SK-N-SH (cell line): ENCODE results near the gene SLC36A4. TPM values are rescaled to one million over a fixed set of nuclear protein-coding genes. Genes with fewer than 3 reads are reported as not detected.

Source experiments
- CTCF ChIA-PET: fragments of 300-600, 350-600 bp; formaldehyde crosslinking; extraction: SDS; loops from one replicate; lab custom pipeline; 2021; lab: Yijun Ruan, JAX
- POLR2A ChIA-PET: fragments of 350-600 bp; sonication (Branson Sonifier 250); formaldehyde crosslinking; extraction: SDS; loops from one replicate; lab custom pipeline; 2020; ENCODE audit warnings: antibody characterized with exemption, inconsistent platforms; lab: Yijun Ruan, JAX
- DNase-seq: peaks from one replicate; pipeline ENCODE4 v3.0.0; 2012
- H2AFZ ChIP-seq: fragments of 200-600 bp; sonication (generic); 2 replicates; pipeline ENCODE4 v1.8.1; 2016; ENCODE audit warnings: antibody characterized with exemption, mild to moderate bottlenecking, low read depth
- H3F3A ChIP-seq: fragments of 200-600 bp; sonication (generic); replicated peaks from 2 replicates; pipeline ENCODE3; 2016; ENCODE audit warnings: antibody characterized with exemption, mild to moderate bottlenecking; ENCODE audit not compliant: insufficient read depth
- H3K27ac ChIP-seq, 2 experiments: fragments of 200-500 bp in 1 of 2; fragments of 200-600 bp in 1 of 2; sonication (Bioruptor generic) in 1 of 2; sonication (generic), shearing (Covaris generic) in 1 of 2; 2 replicates each; pipeline versions ENCODE4 v1.5.1 to v1.6.1; 2014 to 2016; ENCODE audit warnings: low read depth in 2 of 2, inconsistent platforms in 1 of 2, low read length in 1 of 2, mild to moderate bottlenecking in 1 of 2, mixed read lengths in 1 of 2
- H3K27me3 ChIP-seq: fragments of 200-600 bp; sonication (generic), shearing (Covaris generic); 2 replicates; pipeline ENCODE4 v1.6.1; 2016; ENCODE audit warnings: mixed run types; ENCODE audit not compliant: insufficient read depth
- H3K36me3 ChIP-seq, 2 experiments: fragments of 200-500 bp in 1 of 2; fragments of 200-600 bp in 1 of 2; sonication (Bioruptor generic) in 1 of 2; sonication (generic) in 1 of 2; replicated peaks in 1 of 2; 2 replicates each; pipeline versions ENCODE3 to v1.5.1; 2014 to 2016; ENCODE audit warnings: low read length in 1 of 2, mild to moderate bottlenecking in 1 of 2; ENCODE audit not compliant: insufficient read depth in 2 of 2, control insufficient read depth in 1 of 2
- H3K4me1 ChIP-seq, 2 experiments: fragments of 200-500 bp in 1 of 2; fragments of 200-600 bp in 1 of 2; sonication (Bioruptor generic) in 1 of 2; sonication (generic), shearing (Covaris generic) in 1 of 2; 2 replicates each; pipeline versions ENCODE4 v1.5.1 to v1.6.1; 2014 to 2016; ENCODE audit warnings: low read depth in 1 of 2, low read length in 1 of 2, mixed run types in 1 of 2; ENCODE audit not compliant: insufficient read depth in 2 of 2, control insufficient read depth in 1 of 2
- H3K4me2 ChIP-seq: fragments of 200-600 bp; sonication (generic), shearing (Covaris generic); 2 replicates; pipeline ENCODE4 v1.6.1; 2017; ENCODE audit warnings: mixed run types
- H3K4me3 ChIP-seq, 2 experiments: fragments of 200-500 bp in 1 of 2; fragments of 200-600 bp in 1 of 2; sonication (Bioruptor generic) in 1 of 2; sonication (generic), shearing (Covaris generic) in 1 of 2; 2 replicates each; pipeline versions ENCODE4 v1.5.1 to v1.8.1; 2014 to 2016; ENCODE audit warnings: low read depth in 2 of 2, inconsistent platforms in 1 of 2, low read length in 1 of 2, mild to moderate bottlenecking in 1 of 2, mixed read lengths in 1 of 2, moderate library complexity in 1 of 2
- H3K79me2 ChIP-seq: fragments of 200-600 bp; sonication (generic); 2 replicates; pipeline ENCODE4 v1.8.1; 2017; ENCODE audit warnings: mild to moderate bottlenecking; ENCODE audit not compliant: insufficient read depth
- H3K9ac ChIP-seq: fragments of 200-600 bp; sonication (generic); 2 replicates; pipeline ENCODE4 v1.6.1; 2017; ENCODE audit warnings: mixed run types
- H3K9me2 ChIP-seq: fragments of 200-600 bp; sonication (generic); 2 replicates; pipeline ENCODE4 v1.6.1; 2017; ENCODE audit warnings: mixed run types
- H3K9me3 ChIP-seq: fragments of 200-600 bp; sonication (generic); 2 replicates; pipeline ENCODE4 v1.6.1; 2017; ENCODE audit warnings: mixed run types, mild to moderate bottlenecking, moderate library complexity
- H4K20me1 ChIP-seq: fragments of 200-600 bp; sonication (generic); 2 replicates; pipeline ENCODE4 v1.6.1; 2017; ENCODE audit warnings: mild to moderate bottlenecking, mixed run types; ENCODE audit not compliant: insufficient read depth
- CHD2 ChIP-seq: fragments of 150-350 bp; IDR thresholded peaks from 2 replicates; pipeline ENCODE4 v1.6.1; 2018; ENCODE audit warnings: low read length; ENCODE audit not compliant: partially characterized antibody
- CTCF ChIP-seq: fragments of 200-600 bp; sonication (generic); IDR thresholded peaks from 2 replicates; pipeline ENCODE4 v1.6.1; 2017; ENCODE audit warnings: antibody characterized with exemption, mild to moderate bottlenecking, moderate library complexity
- ELF1 ChIP-seq: IDR thresholded peaks from 2 replicates; pipeline ENCODE4 v1.4.0; 2012
- EZH2phosphoT487 ChIP-seq: fragments of 200-600 bp; sonication (generic); IDR thresholded peaks from 2 replicates; pipeline ENCODE4 v1.6.1; 2017; ENCODE audit warnings: low read depth, mixed run types, mild to moderate bottlenecking, antibody characterized with exemption, moderate library complexity, borderline replicate concordance
- FOXJ3 ChIP-seq: sonication (generic); formaldehyde crosslinking; IDR thresholded peaks from 2 replicates; pipeline ENCODE4 v1.5.1; 2020; ENCODE audit warnings: mild to moderate bottlenecking, missing genetic modification reagents
- FOXM1 ChIP-seq: IDR thresholded peaks from 2 replicates; pipeline ENCODE4 v1.4.0; 2012; ENCODE audit warnings: low read depth, mild to moderate bottlenecking
- GABPA ChIP-seq: IDR thresholded peaks from 2 replicates; pipeline ENCODE4 v1.4.0; 2012; ENCODE audit warnings: low read depth, mild to moderate bottlenecking
- JUND ChIP-seq: IDR thresholded peaks from 2 replicates; pipeline ENCODE4 v1.4.0; 2012
- MEF2A ChIP-seq: IDR thresholded peaks from 2 replicates; pipeline ENCODE4 v1.4.0; 2012; ENCODE audit warnings: low read depth, borderline replicate concordance
- NFIC ChIP-seq: IDR thresholded peaks from 2 replicates; pipeline ENCODE4 v1.4.0; 2012; ENCODE audit warnings: borderline replicate concordance
- NRF1 ChIP-seq: IDR thresholded peaks from 2 replicates; pipeline ENCODE4 v1.6.1; 2012; ENCODE audit warnings: low read depth, mild to moderate bottlenecking, low read length
- RAD21 ChIP-seq: IDR thresholded peaks from 2 replicates; pipeline ENCODE4 v1.6.1; 2012; ENCODE audit warnings: mild to moderate bottlenecking, low read length
- REST ChIP-seq: IDR thresholded peaks from 2 replicates; pipeline ENCODE4 v1.6.1; 2012; ENCODE audit warnings: mild to moderate bottlenecking, low read depth, low read length, moderate library complexity
- SIN3A ChIP-seq: IDR thresholded peaks from 2 replicates; pipeline ENCODE4 v1.6.1; 2012; ENCODE audit warnings: low read depth, mild to moderate bottlenecking, low read length, moderate library complexity, borderline replicate concordance
- SMC3 ChIP-seq: IDR thresholded peaks from 2 replicates; pipeline ENCODE4 v1.6.1; 2012; ENCODE audit warnings: low read depth, low read length, improper control_type of control experiment
- USF1 ChIP-seq: IDR thresholded peaks from 2 replicates; pipeline ENCODE4 v1.4.0; 2012; ENCODE audit warnings: low read depth, borderline replicate concordance
- YY1 ChIP-seq: IDR thresholded peaks from 2 replicates; pipeline ENCODE4 v1.4.0; 2012; ENCODE audit warnings: low read depth, mild to moderate bottlenecking
- WGBS: methylation state at CpG from one replicate; pipeline ENCODE4 v1.1.6; 2017; ENCODE audit warnings: low lambda C conversion rate; 5-methylcytosine and 5-hydroxymethylcytosine counted together
- polyA plus RNA-seq, 3 experiments: library from polyadenylated mRNA; depleted of rRNA; stranded (reverse); fragments of >200 nt; gene quantifications; 2 replicates each; pipeline ENCODE4 v1.2.3, GENCODE V29; 2012

SLC36A4 gene
- polyA plus RNA-seq, 1 of the 3 experiments (the other 2 are of a cell fraction) = 9.7 TPM

- 32% methylated on average over 3 of the region's 4 CpGs for WGBS
- ChIA-PET POLR2A (interaction anchor here (0.8 kb wide), 1 partner anchor 418 kb away, joined by 3 read pairs; no protein-coding TSS in a partner anchor), CTCF (interaction anchor here (0.6 to 6.5 kb wide), 78 partner anchors 9 to 1270 kb away, joined by 3 to 202 read pairs (median 3); partner anchors contain the start of genes C11orf54, SMCO4 and TAF1D)
- H3K27me3 ChIP-seq = peaks cover 13% of the 10 kb centered on the region
- H3K36me3 ChIP-seq = no peaks in the 10 kb centered on the region
- no peak overlapping the region for H3K27ac ChIP-seq
- peak overlapping the region in 1 of 2 experiments; percentile 44; a peak in 1 of 4 replicates for H3K4me3 ChIP-seq
- H3K79me2 ChIP-seq = no peaks in the 10 kb centered on the region
- no peak overlapping the region for H3K4me2 ChIP-seq
- H4K20me1 ChIP-seq = no peaks in the 10 kb centered on the region
- peak; percentile 78 for DNase-seq
- H3K9me3 ChIP-seq = no peaks in the 10 kb centered on the region
- H3K4me1 ChIP-seq = no peaks in the 10 kb centered on the region; a peak in 2 of 4 replicates
- H2AFZ ChIP-seq = no peak overlapping the region
- no peaks in the 10 kb centered on the region for H3K9me2 ChIP-seq
- H3K9ac ChIP-seq = no peak overlapping the region
- no peaks in the 10 kb centered on the region for H3F3A ChIP-seq
- TF ChIP-seq CTCF (peak; percentile 87), ELF1 (no peak), MEF2A (no peak), NFIC (no peak), SMC3 (peak; percentile 95), NRF1 (no peak), RAD21 (peak; percentile 99), CHD2 (peak; percentile 21), GABPA (no peak), FOXJ3 (CRISPR knock-in tag) (no peak), FOXM1 (no peak), REST (no peak), YY1 (no peak), EZH2phosphoT487 (no peak), SIN3A (no peak), JUND (no peak), USF1 (no peak)
These were observed 36.9 kb upstream of the SLC36A4 start for GRCh38 chr11:93234602-93235207.
